AG08396 (cell line): ENCODE measurements around the gene C6orf132.
"Not testable (repeated sequence)": the region's sequence is repeated elsewhere in the genome, so short reads cannot be mapped to it uniquely, and the experiment has no call there.

ENCODE experiments used
- DNase-seq: peaks from one replicate; pipeline ENCODE4 v3.0.0; 2012; ENCODE audit warnings: low spot score, mixed read lengths

Gene C6orf132

DNA sequence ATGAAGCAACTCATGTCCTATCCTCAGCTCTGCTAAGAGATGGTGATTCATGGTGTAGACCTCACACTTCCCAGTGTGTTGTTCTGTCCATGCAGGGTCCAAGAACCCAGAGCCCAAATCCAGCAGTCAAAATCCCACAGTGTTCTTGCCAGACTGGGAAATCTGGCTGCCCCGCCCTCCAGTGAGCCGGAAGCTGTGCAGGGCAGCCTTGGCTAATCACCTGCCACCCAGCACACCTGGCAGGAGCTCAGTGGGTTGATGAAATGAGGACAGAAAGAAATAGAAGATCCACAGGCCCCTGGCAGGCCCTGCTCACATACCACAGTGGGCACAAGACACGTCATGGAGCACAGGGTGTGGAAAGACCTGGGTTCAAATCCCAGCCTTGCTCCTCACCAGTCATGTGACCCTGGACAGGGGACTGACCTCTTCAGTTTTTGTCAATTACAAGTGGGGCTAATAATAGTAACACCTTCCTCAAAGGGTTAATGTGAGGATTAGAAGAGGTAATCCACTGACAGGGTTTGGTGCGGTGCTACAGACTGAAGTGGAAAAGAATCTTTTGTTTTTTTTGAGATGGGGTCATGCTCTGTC, 17.1 kb upstream of the C6orf132 start:
- no peak for DNase-seq

DNA sequence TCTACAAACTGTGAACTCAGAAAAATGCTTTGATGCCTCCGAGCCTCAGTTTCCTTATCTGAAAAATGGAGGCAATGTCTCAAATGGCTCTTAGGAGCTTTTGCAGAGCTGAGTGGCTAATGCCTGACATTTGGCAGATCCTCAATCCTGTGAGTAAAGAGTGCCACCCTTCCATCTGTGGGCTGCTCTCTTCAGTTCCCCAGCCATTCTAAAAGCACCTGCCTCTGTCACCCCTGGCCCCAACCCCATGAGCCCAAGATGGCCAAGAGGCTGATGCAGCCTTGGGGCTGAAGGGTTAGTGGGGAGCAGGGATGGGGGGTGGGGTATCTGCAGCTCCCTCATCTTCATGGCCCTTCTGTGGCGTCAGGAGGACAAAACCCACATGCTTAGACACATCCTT, 16.2 kb upstream of the C6orf132 start:
- DNase-seq = no peak

DNA sequence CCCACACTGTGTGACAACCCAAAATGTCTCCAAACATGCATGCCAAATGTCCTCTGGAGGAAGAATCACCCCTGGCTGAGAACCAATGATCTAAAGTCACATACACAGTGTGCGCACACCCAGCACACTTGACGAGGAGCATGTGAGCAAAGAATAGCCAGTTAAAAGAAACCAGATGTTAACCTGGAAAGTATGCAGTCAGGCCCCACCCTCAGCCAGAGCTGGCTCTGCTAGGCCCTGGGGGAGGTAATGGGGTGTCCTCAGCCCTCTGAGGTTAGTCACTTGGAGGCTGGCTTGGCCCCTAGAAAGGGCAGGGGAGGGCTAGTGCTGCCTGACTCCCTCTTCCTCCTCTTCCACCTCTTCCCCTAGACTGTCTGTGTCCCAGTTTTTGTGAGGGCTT, 15.6 kb upstream of the C6orf132 start:
- DNase-seq = peak; percentile 22

DNA sequence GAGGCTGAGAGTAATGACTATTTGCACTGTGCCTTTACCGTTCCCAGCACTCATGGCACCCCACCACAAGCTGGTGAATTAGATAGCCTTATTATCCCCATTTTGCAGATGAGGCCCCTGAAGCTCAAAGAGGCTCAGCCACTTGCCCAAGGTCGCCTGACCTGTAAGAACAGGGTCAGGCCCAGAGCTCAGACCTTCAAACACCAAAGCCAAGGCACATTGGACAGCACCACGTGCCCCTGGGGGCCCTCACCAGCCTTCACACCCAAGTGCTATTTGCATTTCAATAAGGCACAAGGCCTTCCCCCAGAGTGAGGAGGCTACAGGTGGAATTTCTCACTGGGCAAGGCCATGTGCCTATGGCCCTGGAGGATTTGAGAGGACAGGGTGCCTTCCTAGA, 14.2 kb upstream of the C6orf132 start:
- DNase-seq = no peak

DNA sequence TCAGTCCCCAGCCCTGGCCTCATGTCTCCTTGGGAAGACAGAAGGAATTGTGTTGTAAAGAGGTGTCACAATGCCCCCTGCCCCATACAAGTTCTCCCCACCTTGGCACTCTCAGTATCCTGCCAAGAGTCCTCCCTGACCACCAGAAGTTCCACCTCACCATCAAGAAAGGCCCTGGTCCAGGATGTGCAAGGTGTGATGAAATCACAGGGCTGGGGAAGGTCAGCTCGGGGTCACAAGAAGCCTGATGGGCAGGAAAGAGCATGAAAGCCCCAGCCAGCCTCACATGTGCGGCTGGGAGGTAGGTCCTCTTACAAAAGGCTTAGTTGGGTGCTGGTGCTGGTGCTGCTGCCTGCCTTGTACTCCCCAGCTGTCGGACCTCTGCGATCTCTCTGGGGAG, 12.9 kb upstream of the C6orf132 start:
- no peak for DNase-seq

DNA sequence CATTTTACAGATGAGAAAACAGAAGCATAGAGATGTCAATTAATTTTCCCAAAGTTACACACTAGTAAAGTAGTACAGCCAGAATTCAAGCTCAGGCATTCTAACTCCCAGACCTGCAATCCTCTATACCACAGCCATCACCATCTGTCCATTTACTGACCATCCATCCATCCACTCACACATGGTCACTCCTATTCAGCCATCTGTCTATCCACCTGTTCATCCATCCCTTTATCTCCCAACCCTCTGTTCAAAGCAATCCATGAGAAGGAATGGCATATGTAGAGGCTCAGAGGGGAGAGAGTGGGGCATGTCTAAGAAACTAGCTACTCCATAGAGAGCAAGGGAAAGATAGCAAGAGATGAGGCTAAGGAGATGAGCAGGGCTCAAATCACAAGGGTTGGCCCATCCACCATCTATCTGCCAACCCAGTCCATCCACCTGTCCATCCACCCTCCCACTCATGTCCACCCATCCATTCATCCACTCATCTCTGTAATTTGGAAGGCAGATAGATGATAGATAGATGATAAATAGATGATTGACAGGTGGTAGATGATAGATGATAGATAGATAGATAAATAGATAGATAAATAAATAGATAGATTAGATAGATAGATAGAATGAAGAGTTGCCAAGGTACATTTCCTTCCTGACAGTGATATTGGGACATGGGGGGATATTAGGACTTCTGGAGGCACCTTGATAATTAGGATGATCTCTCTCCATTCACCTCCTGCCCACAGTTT, 12.2 kb upstream of the C6orf132 start:
- DNase-seq = no peak

DNA sequence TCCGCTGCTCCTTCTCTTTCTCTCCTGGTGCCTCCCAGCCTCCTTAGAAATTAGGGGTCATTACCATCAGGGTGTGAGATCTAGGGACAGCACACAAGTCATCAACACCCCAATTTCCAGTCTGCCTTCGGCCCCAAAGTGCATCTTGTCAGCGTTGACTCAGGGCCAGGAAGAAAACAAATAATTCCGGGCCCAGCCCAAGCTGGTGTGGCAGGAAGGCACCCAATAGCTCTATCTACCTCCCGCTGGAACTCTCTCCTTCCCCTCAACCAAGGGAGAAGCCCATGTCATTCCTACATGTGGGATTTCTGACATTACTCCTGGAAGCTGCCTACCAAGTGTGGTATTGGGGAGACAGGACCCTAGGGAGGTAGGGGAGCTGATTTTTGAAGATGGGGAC, 11.5 kb upstream of the C6orf132 start:
- no peak for DNase-seq

DNA sequence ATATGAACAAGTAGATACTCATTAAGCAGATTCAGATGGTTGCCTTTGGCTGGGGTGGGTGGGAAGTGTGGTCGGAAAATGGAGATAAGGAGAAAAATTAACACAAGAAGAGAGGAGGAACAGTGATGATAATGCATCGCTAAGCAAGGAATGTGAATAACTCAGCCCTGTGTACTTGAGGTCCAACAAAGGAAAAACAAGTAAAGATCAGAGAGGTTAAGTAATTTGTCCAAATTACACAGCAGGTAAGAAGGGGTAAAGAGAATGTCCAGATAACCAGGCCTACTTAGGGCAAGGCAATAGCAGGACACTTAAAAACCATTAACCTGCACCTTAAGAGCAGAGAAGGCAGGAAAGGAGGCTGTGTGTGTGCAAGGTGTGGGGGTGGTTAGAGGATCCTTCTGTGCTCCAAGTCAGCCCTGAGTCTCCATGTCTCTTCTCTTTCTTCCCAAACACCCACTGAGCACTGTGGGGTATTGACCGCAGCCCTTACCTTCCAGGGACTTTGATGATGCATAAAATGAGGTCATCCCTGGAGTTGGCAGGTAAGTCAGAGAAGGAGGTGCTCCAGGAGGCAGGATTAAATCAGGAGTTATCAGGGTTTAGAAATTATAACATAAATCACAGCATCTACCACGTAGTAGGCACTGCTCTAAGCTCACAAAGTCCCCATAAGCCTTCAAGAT, 10.3 kb upstream of the C6orf132 start:
- not testable (repeated sequence) for DNase-seq

DNA sequence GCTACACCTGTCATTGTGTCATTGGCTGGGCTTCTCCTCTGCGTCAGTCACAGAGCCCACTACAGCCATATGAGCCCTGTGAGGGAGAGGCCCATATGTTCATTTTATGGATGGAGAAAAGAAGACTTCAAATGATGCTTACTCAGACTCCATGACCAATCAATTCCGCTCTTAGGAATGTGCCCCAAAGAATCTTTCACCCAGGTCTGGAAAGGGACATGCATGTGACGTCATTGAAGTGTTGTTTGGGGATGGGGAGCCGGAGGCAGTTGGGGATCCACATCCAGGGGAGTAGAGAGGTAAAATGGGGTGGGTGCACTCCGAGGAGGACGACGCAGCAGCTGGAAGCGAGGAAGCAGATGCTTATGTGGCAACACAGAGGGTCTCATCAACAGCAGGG, 9.6 kb upstream of the C6orf132 start:
- no peak for DNase-seq

DNA sequence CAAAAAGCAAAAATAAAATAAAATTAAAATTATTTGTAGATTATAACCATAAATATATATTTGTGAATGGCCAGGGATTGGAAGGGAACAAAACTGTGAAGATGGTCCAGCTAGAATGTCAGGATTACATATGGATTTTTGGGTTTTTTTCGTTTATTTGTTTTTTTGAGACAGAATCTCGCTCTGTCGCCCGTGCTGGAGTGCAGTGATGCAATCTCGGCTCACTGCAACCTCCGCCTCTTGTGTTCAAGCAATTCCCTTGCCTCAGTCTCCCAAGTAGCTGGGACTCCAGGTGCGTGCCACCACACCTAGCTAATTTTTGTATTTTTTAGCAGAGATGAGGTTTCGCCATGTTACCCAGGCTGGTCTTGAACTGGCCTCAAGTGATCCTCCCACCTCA, 7.8 kb upstream of the C6orf132 start:
- DNase-seq = no peak

DNA sequence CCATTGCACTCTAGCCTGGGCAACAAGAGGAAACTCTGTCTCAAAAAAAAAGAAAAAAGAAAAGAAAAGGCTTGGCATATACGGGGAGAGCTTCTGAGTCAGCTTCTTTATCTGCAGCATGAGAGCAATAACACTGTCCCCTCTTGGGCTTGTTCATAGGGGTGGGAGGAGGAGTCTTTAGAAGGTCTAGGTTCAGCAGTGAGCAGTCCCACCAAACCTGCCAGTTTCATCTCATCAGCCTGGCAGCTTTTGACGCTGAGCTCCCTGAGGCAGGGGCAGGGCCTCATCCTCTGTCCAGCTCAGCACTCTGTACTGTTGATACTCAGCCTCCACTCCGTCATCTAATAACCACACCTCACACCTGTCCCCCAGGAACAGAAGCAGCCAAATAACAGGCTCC, 5.6 kb upstream of the C6orf132 start:
- DNase-seq = no peak

DNA sequence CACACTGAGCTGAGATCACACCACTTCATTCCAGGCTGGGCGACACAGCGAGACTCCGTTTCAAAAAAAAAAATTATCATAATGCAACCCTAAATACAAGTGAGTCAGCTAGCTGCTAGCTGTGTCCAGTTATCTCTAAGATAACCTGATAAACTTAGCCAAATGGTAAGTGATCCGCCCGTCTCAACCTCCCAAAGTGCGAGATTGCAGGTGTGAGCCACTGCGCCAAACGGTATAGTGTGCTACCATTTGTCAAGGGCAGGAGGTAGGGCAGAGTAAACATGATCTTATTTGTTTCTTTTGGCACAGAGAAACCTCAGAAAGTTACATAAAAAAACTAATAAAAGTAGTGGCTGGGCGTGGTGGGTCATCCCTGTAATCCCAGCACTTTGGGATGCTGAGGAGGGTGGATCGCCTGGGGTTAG, 4.7 kb upstream of the C6orf132 start:
- DNase-seq = no peak

DNA sequence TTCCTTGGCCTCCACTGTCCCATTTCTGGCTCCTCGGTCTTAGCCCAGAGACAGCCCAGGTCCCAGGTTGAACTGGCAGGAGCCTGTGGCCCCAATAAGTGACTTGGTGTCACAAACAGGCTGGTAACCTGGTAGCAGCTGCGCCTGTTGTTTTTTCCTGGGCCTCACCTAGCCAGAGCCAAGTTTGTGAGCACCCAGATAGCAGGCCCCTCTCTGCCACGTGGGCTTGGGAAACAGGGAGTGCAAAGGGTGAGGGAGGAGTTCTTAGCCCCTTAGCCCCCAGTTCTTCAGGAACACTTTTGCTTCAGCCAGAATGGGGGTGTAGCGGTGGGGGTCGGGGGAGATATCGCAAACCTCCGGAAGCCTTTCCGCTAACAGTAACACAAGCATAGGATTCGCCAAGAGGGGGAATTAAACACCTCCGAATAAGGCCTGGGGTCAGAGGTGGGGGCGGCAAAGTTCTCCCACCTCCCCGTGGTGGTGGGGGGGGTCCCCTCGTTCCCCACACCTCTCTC, 760 bp downstream of the C6orf132 start:
- peak; percentile 35 for DNase-seq

DNA sequence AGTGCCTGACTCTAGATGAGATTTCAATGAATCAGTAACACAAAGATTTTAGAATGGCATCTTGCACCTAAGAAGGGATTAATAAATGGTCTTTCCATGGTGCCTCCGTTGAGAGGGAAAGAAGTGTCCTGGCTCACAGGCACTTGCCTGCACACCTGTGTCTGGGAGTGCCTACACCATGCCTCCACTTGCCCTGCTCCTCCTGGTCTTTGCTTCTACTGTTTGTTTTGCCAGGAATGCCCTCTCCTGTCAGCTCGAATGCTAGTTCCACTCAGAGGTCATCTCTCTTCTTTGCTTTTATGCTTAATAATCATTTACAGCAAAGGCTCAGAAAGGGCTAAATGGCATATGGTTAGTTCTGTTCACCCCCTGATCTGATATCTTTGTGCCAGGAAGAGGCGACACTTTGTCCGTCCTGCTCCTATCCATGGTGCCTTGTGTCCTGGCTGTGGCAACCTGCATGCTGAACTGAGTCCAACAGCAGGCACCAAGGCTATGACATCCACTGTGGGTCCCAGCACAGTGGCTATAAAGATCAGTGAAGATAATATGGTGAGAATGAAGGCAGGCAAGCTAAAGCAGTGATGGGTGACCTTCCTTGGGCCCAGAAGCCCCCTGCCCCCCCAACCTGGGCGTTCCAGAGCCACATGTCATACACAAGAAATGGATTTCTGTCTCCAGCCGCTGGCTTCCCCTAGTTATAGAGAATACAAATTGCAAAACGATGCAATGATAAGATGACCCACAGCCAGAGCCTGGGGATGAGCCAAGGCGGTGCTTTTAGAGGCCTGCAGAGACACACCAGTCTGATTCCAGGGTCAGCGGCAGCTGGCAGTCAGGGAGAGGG, 1.4 kb downstream of the C6orf132 start:
- no peak for DNase-seq

DNA sequence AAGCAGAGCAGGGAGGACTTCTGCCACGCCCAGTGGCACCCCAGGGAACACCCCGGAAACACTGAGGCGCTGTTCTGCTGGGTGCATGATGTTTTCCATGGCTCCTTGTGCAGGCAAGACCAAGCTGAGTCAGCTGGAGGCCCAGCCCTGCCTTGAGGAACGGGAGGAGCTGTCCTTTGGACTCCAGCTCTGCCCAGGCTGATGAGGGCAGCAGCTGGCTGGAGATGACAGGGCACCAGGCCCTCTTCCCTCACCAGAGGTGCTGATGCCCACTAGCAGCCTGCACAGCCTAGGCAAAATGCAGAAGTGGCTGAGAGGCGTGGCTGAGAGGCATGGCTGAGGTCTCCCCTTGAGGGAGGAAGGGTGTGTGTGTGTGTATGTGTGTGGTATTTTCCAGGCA, 2.4 kb downstream of the C6orf132 start:
- DNase-seq = peak; percentile 71

DNA sequence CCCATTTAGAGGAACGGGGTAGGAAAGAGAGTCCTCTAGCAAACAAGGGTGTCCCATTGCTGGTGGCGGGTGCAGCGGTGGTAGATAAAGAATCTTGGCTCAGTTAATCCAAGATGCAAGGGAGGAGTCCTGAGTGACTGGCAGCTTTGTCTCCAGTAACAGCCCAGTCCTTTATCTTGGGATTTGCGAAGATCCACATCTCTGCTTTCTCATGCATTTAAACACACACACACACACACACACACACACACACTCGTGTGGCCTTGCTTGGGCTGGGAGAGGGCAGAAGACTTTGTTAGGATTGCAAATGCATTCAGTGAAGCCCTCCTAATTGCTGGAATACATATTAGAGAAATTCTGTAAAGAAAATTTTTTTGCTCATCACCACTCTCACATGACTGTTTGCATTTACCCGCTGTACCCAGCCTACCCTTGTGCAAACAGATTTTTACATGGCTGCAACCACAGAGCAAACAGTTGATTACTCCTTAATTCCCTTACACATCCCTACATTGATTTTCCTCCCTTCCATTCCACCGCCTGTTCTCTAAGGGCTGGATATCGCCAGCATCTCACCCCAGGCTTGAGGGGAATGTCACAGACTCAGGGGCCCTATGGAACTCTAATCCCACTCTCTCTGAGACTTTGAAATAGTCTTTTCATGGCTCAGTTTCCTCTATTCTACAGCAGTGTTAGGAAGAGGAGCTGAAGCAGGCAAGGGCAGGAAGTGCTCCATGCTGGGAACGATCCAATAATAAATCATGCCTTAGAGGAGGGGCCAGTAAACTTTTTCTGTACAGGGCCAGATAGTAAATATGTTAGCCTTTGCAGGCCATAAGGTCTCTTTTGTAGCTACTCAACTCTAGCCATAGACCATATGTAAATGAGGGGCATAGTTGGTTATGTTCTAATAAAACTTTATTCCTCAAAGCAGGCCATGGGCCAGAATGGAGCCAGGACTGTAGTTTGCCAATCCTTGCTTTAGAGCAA, 3.5 kb downstream of the C6orf132 start:
- no peak for DNase-seq

DNA sequence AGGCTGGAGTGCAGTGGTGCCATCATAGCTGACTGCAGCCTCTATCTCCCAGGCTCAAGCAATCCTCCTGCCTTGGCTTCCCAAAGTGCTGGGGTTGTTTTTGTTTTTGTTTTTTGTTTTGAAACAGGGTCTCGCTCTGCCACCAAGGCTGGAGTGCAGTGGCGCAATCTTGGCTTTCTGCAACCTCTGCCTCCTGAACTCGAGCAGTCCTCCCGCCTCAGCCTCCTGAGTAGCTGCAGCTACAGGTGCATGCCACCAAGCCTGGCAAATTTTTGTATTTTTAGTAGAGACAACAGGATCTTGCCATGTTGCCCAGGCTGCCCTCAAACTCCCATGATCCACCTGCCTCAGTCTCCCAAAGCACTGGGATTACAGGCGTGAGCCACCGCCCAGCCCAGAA, 4.2 kb downstream of the C6orf132 start:
- DNase-seq = no peak

DNA sequence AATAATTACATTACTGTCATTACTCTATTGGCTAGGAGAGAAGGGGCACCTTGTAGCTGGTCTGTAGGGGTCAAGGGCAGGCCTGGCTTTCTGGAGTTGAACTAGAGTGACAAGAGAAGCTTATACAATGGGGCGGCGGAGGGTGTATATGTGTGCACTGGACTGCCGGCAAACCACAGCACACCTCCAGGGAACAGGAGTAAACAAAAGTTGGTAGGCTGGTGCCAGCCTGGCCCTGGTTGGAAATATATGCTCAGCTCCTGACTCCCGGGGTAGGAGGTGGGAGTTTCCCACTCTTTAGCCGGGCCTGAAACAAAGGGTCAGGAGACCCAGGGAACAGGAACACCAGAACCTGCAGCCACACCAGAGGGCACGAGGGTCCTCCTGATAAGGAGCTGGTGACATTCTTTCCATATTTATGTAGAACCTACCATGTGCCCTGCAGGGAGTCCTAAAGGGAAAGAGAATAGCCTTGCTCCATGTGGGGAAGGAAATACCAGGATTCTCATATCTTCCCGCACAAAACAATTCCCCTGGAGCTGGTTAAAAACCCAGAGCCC, 5.1 kb downstream of the C6orf132 start:
- DNase-seq = no peak

DNA sequence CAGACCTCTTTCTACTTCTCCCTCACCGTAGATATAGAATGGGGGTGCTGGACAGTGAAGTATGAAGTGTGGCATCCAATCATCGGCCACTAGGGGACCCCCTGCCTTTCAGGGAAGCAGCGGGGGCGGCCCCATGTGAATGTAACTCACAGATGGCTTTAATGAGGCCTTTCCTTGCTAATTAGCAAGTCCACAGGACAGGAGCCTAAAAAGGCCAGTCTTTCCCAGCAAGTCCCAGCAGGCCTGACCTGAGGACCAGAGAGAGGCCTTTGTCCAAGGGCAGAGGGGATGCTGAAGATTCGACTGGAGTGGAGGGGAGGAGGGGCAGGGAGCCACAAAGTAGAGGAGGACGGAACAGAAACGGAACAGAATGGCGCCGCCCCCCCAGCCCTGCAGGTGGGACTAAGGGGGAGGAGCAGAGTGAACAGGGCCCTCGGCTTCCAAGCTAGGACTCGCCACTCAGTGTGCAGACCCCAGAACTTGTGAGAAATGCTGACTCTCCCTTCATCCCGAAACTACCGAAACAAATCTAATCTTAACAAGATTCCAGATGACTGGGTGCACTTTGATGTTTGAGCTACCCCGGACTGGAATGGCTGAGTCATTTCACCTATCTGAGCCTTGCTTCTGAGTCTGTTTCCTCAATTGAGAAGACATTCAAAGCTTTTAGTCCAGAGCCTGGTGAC, 5.8 kb downstream of the C6orf132 start:
- peak; percentile 83 for DNase-seq

DNA sequence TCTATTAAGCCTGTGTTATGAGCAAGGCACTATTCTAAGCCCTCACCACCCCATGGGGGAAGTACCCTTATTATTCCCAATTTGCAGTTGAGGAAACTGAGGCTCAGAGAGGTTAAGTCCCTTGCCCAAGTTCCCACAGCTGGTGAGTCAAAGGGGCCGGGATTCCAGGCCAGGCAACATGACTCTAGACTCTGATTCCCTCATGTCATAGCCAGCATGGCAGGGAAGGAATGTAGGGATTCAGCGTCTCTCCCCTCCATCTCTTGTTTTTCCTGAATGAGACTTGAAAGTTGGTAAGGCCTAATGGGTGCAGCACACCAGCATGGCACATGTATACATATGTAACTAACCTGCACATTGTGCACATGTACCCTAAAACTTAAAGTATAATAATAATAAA, 6.7 kb downstream of the C6orf132 start:
- no peak for DNase-seq
